GM15510 (cell line): ENCODE results near the gene MBD1.

ENCODE experiments used
- POLR2A ChIP-seq: IDR thresholded peaks from 3 replicates; pipeline ENCODE4 v1.6.1; 2011; ENCODE audit warnings: borderline replicate concordance; ENCODE audit not compliant: insufficient read length; ENCODE audit errors: extremely low read depth

The MBD1 gene

GRCh38 chr18:50283469-50284209 lies 2.3 kb upstream of the MBD1 start:
- TF ChIP-seq POLR2A = no peak

- TF ChIP-seq POLR2A = no peak
These were observed 1.4 kb upstream of the MBD1 start for GRCh38 chr18:50282521-50283335.

GRCh38 chr18:50281972-50282520 lies 723 bp upstream of the MBD1 start:
- no peak for TF ChIP-seq POLR2A

- no peak for TF ChIP-seq POLR2A
These were observed 522 bp downstream of the MBD1 start for GRCh38 chr18:50280707-50281294.

- no peak for TF ChIP-seq POLR2A
These were observed 1.6 kb downstream of the MBD1 start for GRCh38 chr18:50279752-50280151.

- TF ChIP-seq POLR2A = no peak
These were observed 3.4 kb downstream of the MBD1 start for GRCh38 chr18:50277942-50278341.

GRCh38 chr18:50276452-50276851 lies 4.9 kb downstream of the MBD1 start:
- TF ChIP-seq POLR2A = no peak

GRCh38 chr18:50275503-50276036 lies 5.8 kb downstream of the MBD1 start:
- no peak for TF ChIP-seq POLR2A

- no peak for TF ChIP-seq POLR2A
These were observed 6.4 kb downstream of the MBD1 start for GRCh38 chr18:50274941-50275340.

GRCh38 chr18:50274044-50274442 lies 7.3 kb downstream of the MBD1 start:
- no peak for TF ChIP-seq POLR2A

GRCh38 chr18:50273203-50274043 lies 7.9 kb downstream of the MBD1 start:
- TF ChIP-seq POLR2A = no peak

- no peak for TF ChIP-seq POLR2A
These were observed 8.8 kb downstream of the MBD1 start for GRCh38 chr18:50272568-50272967.

- TF ChIP-seq POLR2A = peak; percentile 51
These were observed 13.1 kb downstream of the MBD1 start for GRCh38 chr18:50268022-50268747.
